SIG-M5 treated with dmso at 0.1 percent for 504 hours (cell line): ENCODE data around the gene RALGPS1.
"Not testable (repeated sequence)": the region's sequence is repeated elsewhere in the genome, so short reads cannot be mapped to it uniquely, and the experiment has no call there.

Source experiments
- DNase-seq: peaks from one replicate; lab custom pipeline; 2025; ENCODE audit not compliant: unreplicated experiment; lab: John Stamatoyannopoulos, UW

RALGPS1 gene

GRCh38 chr9:127132921-127133647 lies 218.5 kb downstream of the RALGPS1 start:
- DNase-seq, result no peak

DNA sequence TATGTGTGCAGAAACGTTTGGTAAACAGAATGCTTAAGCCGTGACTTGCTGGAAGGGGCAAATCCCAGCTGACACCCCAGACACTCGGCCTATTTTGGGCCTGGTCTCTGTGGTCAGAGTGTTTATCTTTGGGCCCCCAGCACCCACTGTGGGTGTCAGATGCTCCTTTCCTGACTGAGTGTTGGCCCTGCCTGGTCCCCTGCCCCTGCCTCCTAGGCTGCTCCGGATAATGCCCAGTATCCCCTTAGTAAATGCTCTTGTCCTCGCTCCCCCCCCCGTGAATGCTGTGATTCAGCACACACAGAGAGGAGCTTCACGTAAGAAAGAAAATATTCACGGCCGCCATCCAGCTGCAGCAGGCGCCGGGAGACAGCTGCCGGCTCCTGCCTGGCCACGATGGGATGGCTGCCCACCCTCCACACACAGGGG lies 219.2 kb downstream of the RALGPS1 start:
- DNase-seq, result no peak

DNA sequence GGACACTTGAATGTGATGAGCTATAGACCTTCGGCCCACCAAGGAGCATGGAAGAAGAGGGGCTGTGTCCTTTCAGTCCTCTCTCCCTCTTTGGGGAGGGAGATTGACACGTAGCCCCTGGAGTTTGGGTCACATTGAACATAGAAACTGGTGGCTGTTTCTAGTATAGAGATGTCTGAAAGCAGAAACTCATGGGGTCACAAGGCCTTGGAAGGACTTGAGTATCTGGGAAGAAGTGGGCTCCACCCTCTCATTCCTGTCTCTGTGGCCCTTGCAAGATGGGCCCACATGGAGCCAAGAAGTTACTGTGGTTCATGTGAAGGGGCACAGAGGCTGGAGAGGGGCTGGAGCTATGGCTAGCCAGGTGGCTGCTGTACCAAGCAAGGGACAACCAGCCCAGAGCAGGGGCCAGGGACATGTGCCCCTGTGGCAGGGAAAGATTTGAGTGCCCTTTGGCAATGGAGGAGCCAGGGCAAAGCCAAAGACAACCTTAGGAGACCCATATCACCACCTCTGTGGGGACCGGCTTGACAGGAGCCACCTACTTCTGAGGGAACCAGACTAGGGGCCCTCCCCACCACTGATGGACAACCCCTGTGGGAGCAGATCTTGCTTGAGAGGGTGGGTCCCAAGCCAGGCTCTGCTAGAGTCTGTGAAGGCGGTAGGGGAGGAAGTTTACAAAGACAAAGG lies 220.6 kb downstream of the RALGPS1 start:
- DNase-seq, result no peak

- no peak for DNase-seq
Observed at GRCh38 chr9:127136081-127136879, 221.7 kb downstream of the RALGPS1 start.

- DNase-seq, result no peak
Observed at GRCh38 chr9:127136880-127137639, 222.5 kb downstream of the RALGPS1 start.

GRCh38 chr9:127137640-127138360 lies 223.2 kb downstream of the RALGPS1 start:
- no peak for DNase-seq

- no peak for DNase-seq
Observed at GRCh38 chr9:127138444-127138843, 223.9 kb downstream of the RALGPS1 start.

DNA sequence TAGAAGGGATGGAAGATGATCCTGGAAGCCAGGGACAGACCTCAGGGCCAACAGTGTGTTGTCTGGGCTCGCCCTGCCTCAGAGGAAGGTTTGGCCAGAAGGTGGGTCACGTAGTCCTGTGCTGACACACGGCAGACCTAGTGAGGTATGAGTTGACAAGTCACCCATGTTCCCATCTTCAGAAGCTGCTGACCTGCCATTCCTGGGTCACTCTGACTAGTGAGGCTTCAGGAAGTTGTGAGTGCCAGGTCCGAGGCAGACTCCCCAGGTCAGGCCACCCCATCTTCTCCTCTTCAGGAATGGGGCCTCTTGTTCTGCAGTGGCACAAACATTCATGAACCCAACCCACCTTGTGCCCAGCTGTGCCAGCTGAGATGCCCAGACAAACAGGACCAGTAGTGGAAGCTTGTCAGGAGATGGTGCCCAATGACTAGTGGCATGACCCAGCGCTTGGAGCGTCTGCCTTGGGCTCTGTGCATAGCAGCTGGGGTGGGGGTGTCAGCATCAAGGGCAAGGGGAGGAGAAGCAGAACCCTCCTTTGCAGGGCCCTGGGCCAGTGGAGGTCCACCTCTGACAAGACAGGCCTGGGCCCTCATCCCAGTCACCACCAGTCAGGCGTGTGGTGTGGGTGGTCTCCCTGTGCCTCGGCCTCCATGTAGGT lies 224.6 kb downstream of the RALGPS1 start:
- DNase-seq, result no peak

DNA sequence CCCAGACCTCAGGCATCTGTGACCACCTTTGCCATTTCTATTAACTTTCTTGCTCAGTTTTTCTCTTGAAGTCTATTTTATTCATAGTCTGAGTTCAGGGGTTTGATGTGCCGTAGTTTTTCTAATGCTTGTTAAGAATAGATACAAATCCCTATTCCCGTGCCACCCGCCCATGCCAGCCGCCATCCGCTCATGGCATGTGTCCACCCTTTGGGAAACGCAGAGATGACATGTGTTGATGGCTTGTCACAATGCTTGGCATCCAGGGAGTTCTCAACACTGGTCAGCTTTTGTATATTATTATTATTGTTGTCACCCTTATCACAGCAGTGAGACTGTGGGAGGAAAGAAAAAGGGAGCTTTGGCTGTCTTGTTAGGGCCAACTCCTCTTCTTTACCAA lies 225.2 kb downstream of the RALGPS1 start:
- DNase-seq, result no peak

DNA sequence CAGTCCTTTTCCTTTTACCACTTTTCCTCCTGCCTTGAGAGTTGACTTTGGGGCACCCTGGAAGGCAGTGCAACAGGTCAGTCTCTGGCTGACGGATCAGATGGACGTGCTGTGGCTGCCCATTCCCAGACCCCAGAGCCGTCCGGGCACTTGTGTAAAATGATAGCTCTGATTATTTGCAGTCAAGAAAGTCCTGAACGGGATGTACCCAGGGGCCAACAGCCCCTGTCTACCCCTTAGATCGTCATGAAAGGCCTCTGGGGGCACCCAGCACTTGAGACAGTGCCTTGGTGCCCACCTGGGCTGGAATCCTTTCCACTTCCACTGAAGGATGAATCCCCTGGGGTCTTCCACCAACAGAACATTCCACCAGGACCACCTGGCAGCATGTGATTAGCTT lies 225.6 kb downstream of the RALGPS1 start:
- no peak for DNase-seq

GRCh38 chr9:127140842-127141675 lies 226.5 kb downstream of the RALGPS1 start:
- no peak for DNase-seq

- no peak for DNase-seq
Observed at GRCh38 chr9:127142291-127142690, 227.7 kb downstream of the RALGPS1 start.

GRCh38 chr9:127142931-127143464 lies 228.4 kb downstream of the RALGPS1 start:
- no peak for DNase-seq

DNA sequence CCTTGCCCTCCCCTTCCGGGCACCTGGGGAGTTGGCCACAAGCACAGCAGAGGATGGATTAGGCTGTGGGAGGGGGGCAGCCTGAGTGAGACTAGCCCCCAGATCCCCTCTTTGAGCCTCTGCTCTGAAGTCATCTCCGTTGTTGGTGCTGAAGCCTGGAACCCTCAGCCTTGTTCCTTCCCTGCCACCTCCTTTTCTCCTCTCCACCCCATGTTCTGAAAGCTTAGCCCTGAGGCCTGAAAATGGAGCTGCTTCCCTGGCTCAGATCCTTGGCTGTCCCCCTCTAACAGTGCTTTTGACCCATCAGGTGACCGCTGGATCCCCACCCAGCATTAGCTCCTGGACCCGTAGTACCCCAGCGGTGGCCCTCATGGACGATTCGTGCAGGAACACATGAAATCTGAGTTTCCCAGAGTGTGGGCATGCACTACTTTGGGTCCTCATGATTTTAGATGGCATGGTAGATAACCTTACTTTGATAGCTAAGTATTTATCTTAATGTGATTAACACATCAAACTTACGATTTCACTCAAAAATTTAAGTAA lies 229.4 kb downstream of the RALGPS1 start:
- no peak for DNase-seq

GRCh38 chr9:127144670-127145445 lies 230.3 kb downstream of the RALGPS1 start:
- no peak for DNase-seq

GRCh38 chr9:127146841-127147240 lies 232.3 kb downstream of the RALGPS1 start:
- not testable (repeated sequence) for DNase-seq

DNA sequence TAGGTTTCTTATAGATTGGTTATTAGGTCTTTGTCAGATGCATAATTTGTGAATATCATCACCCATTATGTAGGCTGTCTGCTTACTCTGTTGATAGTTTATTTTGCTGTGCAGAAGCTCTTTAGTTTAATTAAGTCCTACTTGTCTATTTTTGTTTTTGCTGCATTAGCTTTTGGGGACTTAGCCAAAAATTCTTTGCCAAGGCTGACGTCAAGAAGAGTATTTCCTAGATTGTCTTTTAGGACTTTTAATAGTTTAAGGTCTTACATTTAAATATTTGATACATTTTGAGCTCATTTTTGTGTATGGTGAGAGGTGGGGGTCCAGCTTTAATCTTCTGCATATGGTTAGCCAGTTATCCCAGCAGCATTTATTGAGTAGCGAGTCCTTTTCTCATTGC lies 232.7 kb downstream of the RALGPS1 start:
- DNase-seq, result no peak

DNA sequence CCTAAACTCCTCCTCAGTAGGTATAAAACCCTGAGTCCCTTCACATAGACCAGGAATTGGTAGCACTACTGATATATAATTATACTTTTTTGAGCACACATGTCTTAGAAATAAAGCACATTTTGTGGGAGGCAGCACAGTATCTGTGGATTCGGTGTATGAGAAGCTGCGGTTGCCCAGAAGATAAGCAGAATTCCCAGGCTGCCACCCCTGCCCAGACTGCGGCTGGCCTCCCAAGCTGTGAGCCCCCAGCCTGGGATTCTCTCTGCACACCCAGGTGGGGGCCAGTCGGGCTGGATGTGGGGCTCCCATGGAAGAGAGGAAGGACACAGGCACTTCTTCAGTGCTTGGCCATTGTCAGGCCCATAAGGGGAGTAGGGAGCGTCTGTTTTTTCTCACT lies 233.4 kb downstream of the RALGPS1 start:
- DNase-seq, result no peak
